GM19240 (cell line): ENCODE results near the gene CYTIP.

ENCODE experiments used
- DNase-seq: peaks from one replicate; pipeline ENCODE4 v3.0.0; 2011; ENCODE audit warnings: low spot score; ENCODE audit not compliant: insufficient read length

The CYTIP gene

DNA sequence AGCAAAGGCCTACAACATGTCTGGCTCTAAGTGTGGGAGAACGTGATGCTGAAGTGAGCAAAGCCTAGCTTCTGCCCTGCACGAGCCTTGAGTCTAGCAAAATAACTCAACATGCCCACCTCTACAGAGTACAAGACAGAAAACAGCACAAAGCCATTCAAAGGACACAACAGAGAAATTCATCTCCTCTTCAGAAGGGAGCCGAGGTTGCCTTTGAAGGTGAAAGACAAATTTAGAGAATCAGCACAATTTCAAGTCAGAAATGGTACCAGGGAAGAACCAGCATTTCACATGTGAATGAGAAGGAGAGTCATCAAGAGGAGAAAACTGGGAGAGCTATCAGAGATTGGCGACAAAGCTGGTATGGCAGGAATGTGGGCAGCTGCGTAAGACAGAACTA, 21.7 kb upstream of the CYTIP start:
- no peak for DNase-seq

DNA sequence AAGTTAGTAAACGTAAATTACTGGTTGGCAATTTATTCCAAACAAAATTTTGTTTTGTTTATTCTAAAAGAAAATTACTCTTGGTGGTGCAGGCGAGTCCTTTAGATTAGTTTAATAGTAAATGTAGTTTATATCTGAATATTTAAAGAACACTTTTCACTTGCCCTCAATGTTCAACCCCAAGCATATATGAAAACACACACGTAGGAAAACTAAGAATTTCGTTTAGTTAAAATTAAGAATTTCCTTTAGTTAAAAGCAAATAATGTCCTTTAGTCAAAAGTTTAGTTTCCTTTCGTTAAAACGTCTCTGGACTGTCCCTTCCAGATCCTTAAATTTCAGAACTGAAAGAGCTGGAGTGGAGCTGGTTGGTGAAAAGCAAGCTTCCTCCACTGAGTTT, 19.1 kb upstream of the CYTIP start:
- no peak for DNase-seq

DNA sequence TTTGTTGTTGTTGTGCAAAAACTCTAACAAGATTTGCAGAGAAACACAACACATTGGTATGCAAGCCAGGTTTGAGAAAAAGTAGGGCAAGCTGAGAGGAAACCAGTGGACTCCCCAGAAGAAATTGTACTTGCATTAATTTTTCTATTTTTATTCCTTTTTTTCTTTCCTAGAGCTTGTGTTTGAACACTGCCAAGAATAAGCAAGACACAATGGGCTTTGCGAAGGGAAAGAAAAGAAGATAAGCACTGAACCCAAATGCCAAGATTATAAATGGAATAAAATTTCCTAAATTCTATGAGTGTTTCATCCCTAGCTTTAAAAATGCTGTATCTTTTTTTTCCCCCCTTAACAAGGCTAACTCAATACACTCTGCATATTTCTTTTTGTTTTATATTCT, 17.0 kb upstream of the CYTIP start:
- no peak for DNase-seq

DNA sequence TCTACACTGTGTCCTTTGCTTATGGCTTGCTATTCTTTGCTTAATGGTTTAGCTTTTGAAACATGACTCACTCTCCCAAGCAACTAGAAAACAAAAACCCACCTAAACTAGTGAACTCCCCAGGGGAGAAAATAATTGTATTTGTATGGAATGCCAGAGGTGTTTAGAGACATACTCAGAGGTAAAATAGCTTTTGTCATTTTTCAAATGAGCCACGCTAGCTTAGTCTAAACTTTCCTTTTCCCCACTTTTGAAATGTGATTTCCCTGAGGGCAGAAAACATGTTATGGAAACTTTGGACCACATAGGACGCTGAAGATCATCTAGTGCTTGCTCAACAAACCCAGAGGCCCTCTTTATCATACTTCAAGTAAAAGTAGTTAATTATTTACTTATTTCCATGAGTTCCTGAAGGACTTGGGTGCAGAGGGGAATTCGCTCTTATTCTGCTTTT, 16.5 kb upstream of the CYTIP start:
- no peak for DNase-seq

DNA sequence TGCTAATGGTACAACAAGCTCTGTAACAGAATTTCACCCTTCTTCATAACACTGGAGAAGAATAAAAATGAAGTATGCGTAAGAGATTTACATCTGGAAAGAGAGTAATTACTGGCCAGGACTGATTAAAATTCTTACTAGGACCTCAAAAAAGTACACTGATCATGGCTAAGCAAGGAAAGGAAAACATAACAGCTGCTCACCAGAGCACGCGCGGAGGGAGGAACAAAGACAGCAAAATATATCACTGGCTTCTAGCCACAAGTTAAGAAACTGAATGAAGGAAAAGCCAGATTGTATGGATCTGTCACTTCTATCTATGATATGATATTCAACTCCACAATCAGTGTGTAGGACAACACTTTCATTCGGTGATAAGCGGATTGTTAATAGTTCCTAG, 15.6 kb upstream of the CYTIP start:
- DNase-seq = no peak

DNA sequence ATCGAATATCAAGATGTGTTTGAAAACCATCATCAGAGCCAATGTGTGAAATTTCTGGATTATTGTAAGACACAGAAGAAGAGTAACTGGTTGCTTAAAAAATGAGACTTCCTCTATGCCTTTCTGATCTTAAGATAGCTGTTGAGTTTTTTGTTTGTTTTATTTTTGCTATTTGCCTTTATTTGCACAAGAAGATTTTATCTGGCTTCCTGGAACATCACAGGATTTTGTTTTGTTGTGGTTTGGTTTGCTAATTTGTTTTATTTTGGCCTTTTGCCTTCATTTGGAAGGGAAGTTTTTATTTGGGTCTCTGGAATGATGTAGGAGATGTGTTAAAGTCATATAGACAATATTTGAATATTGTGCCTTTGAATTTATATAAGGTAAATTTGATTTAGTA, 3.9 kb upstream of the CYTIP start:
- no peak for DNase-seq

DNA sequence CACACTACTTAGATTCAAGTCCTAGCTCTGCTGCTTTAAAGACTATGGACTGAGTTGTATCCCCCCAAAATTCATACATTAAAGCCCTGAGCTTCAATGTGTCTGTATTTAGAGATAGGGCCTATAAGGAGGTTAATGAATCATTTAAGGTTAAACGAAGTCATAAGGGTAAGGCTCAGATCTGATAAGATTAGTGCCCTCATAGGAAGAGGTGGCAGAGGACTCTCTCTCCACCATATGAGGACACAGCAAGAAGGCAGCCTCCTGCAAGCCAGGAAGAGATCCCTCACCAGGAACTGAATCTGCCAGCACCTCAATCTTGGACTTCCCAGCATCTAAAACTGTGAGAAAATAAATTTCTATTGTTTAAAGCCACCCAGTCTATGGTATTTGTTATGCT, 3.1 kb upstream of the CYTIP start:
- DNase-seq = no peak

DNA sequence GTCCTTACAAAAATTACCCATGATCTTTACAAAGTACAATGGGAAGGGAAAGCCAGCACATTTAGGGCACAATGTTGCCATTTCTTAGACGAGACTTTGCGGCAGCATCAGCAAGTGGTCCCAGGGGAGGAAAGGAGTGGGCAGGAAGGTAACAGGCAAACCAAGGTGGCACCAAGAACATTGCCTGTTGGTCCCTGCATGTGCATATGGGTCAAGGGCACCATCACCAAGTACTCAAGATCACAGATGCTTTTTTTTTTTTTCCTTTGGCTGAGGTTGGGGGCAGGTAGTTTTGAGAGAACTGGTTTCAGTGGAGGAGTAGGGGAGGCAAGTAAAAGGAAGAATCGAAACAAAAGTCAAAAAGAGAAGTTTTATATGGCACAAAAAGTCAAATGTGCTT, 752 bp upstream of the CYTIP start:
- no peak for DNase-seq

DNA sequence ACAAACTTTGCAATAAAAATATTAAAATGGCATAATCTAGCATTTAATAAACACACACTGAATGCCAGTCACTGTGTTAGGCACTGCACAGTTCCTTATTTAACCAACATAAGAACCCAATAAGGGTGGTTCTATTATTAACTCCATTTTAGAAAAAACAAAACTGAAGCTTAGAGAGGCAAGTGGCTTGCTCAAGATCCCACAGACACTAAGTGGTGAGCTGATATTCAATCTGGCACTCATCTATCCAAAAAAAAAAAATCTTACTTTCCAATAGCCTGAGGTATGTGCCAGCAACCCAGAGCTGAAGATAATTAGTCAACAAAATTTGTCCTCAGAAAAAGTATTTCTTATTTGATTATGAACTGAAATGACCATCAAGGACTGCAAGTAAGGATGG, 799 bp downstream of the CYTIP start:
- no peak for DNase-seq

DNA sequence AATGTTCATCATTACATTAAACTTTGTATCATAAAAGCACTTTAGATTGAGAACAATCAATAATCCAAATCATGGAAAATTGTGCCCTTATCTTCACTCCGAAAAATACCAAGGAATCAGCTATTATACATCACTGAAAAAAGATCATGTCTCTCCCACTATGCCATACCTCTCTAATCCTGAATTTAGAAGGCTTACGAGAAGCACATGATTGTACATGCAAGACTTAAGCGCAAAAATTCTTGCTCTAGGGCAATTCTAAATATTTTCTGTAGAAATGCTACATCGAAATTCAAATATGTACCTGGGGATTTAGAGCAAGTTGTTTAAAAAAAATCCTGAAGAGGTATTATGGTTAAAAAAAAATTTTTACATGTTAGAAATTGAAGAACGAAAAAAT, 1.3 kb downstream of the CYTIP start:
- DNase-seq = no peak

DNA sequence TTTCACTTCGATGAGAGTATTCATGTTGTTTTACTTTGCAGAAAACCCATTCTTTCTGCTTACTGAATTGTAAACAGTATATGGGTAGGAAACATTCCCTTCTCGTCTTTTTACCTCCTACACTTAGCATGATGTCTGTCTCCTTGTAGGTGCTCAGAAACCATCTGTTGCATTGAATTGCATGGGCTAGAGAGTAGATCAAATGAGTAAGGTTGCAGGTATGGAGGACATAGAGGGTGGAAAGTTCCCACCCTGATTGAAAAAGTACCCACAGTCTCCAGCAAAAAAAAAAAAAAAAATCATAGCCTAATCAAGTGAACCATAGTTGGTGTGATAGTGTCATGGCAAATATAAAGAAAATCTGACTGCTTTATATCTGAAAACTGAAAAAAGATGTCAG, 1.7 kb downstream of the CYTIP start:
- DNase-seq = no peak

DNA sequence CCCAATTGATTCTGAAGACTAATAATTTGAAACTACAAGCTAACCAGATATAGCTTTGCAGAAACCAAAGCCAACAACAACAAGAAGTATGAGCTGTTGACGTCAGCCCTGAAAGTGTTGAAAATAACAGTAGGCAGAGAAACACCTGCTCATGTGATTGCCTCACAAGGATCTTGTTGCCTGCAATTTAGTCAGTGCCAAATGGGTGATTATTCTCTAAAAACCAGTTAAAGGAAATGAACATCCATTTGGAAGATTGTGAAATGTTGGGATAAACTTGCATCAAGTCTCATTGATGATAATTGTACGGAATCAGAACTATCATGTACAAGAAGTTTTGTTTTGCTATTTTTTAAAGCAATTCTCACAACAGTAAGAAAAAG, 2.8 kb downstream of the CYTIP start:
- no peak for DNase-seq

DNA sequence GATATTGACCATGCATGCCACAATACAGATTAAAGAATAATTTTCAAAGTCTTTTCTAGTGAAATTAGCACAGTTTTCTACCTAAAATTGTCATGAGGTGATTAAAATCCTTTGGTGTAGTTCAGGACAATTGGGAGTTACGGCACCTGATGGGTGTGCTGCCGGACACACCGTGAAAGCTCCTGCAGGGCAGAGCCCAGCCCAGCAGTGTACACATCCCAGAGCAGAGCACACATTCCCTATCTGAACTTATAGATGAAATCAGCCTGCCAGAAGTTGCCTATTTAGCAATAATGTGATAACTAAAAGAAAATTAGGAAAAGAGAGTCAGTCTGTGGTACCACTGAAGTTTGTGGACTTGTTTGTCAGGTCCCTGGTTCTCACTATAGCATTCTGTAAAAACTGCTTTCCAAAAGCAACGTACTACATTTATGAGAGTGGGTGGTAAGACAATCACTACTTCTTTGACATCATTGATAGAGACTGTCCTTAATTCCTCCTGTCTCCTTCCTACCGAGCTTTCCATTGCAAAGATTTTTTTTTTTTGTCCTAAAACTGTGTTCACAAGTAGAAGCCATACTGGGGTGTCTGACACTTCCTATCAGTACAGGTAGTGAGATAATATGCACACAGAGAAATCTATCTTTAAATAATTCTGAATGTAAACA, 3.4 kb downstream of the CYTIP start:
- no peak for DNase-seq

DNA sequence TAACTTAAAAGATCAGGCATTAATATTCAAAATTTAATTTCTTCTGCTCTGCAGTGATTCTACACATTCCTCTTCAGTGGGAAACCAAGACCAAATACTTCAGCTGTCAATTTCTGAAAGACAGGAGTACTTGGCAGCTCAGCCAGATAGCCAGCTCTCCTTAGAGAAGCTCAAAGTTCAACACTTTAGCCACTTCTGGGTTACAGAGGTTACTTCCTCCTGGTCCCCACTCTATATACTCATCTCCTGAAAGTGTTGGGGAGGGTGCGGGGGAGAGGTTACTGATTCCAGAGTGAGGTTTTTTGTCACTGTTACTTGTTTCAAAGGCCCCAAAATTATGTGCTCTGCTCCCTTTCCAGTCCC, 4.1 kb downstream of the CYTIP start:
- DNase-seq = no peak

DNA sequence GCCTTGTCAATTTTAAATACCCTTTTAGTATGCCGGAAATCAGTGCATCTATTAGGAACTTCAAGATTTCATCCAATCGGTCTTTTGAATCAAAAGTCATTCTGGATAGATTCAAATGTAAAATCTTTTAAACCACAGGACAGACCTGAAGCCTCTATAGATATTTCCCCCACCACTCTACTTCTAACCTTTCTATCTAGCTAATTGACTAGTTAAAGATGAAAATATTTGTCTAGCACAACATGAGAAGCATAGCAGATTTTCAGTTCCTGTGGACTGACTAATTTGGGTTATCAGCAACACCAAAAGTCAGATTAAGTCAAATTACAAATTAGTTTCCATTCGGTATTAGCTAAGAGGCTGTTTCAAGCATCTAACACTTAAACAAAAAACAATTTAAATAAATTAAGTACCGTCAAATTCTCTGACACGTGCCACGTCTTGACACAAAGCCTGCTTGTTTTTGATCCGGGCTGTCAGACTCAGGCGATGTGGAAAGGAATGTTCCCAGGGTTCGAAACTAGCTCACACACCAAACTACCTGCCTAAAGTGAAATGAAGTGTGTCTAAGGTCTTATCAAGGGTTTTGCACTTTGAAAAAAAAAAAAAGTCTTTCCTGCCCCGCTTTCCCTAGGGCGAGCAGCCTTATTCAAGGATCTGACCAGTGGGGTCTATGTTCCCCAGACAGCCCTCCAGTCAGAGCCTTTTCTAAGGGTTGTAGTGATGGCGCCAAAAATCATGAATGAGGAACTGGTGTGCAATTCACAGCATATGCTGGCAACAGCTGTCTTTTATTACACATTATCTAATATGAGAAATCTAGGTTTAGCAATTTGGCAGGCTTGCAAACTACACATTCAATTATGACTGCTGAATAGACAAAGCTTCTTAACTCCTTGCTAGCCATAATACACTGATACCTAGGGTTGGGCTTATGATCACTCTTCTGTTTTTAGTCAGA, 4.7 kb downstream of the CYTIP start:
- DNase-seq = no peak

DNA sequence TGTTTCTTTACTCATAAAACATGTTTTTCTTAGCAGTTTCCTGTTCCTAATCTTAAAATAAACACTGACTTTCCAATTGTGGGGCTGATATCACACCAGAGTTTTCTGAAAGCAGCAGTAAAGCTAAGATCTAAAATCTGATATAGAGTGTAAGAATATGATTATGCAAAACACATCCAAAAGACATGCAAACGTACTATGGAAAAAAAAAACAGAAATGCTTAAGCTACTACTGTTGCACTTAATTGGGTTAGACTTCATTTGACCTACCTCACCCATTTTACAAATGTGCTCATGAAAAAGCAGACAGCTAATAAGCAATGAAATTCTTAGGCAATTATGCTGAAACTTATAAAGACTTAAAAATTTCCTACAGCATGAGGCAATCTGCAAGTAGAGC, 10.5 kb downstream of the CYTIP start:
- no peak for DNase-seq

DNA sequence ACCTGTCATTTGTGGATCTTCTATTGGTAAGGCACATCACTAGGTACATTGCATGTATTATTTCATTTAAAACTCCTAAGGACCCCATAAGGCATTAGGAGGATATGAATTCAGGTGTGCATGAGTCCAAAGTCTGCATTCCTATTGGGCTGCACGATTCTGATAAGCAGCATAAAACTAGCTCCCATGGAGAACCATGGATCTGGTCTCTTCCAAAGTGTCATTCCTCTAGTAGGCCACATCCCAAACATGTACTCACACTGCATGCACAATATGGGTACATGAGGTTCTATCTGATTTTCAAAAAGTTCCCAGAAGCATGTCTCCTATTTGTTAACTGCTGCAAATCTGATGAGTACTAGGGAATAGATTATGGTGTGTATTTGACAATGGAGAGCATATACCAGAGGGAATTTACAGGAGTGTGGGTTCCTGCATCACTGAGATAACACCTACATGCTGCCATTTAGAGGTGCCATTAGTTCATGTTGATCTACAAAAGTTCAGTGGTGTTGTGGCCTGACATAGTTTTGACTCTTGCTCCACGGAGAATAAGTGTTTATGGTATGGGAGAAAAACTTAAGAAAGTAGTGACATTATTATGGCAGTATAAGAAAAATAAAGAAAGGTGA, 11.3 kb downstream of the CYTIP start:
- DNase-seq = no peak

DNA sequence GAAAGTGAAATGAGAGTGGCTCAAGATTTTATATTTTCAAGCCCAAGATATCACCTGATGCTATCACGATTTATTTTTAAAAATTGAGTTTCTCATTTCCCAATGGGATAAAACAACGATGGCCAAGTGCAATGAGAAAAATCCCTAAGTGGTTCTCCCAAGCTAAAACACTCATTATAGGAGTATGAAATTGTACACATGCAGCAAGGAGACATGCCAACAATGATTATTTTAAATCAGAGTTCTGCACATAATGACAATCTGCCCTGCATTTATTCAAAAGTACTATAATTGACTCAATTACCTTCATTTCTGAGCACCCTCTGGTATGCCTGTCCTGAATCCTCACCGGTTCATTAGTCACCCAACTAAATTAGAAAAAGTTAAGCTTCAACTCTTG, 12.7 kb downstream of the CYTIP start:
- DNase-seq = no peak

DNA sequence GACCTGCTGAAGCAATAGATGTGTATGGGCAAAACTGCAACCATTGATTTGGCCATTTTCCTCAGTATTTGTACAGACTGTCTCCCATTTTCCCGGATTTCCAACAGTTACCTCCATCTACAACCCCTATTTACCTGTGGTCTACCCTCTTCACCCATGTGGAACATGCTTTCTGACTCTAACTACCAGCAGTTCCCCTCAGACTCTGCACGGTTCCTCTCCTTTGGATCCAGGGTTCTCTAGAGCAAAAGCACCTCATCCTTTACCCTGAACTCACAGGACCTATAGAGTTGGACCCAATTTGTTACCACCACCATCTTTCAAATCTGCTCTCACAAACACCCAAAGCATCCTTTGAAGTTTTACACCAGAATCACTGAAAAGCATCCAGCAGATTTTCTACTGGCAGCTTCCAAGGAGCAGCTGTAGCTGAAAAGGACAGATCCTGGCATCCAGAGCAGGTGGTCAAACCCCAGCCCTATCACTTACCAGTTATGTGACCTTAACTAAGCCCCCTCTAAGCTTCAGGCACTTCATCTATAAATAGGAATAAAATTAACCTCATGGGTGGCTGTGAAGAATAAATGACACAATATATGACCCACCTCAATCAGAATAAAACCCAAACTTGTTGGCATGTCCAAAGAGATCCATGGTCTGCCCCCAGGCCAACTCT, 15.3 kb downstream of the CYTIP start:
- DNase-seq = no peak

DNA sequence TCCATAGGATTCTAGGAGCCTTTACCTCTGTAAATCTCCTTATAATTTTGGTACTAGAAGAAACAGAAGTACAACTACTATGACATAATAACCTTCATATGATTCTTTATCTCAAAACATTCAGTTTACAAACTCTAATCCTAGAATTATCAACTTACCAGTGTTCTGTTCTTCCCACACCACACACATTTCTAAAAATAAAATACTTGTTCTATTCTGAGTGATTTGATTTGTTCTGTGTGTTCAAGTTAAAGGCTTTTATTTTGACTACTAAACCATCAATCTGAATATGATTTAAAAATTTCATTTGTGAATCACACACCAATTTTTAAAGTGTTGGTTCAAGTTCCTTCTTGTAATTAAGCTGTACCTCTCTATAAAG, 16.0 kb downstream of the CYTIP start:
- no peak for DNase-seq

DNA sequence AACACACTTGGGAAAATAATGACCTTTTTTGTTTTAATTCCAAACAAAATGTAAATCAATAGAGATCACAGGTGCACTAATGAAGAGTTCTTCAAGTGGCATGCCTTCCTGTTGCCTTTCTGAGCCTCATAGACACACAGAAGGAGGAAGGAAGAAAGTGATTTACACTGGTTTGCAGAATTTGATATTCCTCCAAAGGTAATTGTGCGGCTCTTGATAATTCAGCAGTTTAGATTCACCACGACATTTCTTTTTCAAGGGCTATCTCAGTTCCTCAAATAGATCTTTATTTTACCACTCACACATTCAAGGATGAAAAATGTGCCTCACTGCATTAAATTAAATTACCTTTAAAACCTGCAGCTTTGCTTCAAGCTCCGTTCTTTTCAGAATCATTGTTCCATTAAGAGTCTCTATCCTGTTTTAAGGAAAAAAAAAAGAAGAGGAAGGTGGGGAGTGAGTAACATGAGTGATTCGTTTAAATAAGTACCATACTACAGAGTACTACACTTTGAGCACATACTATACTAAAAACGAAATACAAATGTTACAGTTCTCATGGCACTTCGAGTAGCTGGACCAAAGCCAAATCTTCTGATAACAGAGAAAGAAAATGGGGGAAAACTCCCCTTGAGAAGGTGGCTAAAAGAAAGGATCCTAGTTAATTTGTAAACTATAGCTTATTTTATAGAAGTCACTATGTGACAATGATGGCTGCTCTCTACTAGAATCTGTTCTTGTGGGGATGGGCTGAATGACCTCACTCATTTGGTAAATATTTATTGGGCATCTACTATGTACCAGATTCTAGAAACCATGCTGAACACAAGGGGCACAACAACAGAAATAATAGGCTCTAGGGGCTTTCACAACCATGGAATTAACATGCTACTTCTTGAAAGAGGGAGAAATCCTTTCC, 16.6 kb downstream of the CYTIP start:
- DNase-seq = no peak
